HG03521 (cell line): ENCODE measurements around the gene FHIT.
"Not testable (repeated sequence)": the region's sequence is repeated elsewhere in the genome, so short reads cannot be mapped to it uniquely, and the experiment has no call there.

Source experiments
- ATAC-seq: cut with Tn5 transposase; IDR thresholded peaks from one replicate; pipeline ENCODE4 v1.9.1; 2021; ENCODE audit warnings: mild to moderate bottlenecking, moderate library complexity; ENCODE audit not compliant: unreplicated experiment

The FHIT gene

DNA sequence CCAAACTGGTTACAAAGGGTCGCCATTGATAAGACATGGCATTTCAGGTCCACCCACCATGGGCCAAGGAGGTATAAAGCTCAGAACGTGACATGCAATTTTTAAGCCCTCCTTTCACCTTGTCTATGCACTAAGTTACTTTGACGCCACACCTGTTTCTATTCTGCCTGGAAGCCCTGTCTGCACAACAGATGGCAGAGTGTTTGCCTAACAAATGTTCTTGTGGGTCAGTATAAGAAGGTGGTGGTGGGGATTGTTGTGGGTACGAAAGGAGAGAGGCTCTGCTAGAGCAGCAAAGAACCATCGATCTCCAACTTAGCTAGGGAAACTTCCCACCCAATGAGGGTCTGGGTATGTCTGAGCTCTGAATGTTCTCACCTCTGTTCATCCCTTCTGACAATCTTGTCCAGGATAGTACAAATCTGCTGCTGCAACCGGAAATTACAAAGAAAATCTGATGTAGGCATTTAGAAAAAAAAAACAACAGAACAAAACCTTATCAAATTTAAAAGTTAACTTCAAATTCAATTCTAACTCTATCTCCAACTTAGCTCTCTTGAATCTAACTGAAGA, 1256.4 kb downstream of the FHIT start:
- ATAC-seq: no peak

DNA sequence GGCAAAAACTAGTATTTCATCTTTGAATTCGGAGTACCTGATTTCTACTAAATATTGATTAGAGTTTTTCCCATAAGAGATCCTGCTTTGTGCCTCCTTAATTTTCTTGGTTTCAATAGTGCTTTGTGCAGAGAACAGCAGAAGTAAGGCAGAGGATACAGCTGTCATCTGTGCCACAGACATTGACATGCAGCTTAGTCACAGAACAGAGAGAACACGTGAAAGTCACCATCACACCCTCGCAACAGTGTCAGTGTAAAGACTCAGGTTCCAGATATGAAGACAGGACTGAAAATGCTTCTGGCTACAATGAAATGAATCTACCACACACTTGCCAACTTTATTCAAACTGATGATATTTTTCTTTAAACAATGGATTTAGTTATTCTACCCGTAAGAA, 1258.7 kb downstream of the FHIT start:
- no peak for ATAC-seq

DNA sequence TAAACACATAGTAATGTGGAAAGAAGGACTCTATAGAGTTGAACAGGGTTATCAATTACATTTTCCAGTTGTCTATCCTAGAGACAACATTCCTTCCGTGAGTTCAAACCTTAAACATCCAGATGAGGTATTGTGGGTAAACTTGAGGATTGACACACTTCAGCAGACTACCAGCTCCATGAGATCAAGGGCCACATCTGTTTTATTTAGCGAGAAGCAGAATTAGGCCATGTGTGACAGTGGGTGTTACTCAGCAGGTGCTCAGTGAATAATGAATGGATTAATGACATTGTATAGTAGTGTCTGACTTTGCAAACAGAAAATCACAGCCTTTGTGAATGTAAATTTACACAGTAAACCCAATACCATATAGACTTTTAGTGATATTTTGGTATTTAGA, 1260.3 kb downstream of the FHIT start:
- ATAC-seq: no peak

DNA sequence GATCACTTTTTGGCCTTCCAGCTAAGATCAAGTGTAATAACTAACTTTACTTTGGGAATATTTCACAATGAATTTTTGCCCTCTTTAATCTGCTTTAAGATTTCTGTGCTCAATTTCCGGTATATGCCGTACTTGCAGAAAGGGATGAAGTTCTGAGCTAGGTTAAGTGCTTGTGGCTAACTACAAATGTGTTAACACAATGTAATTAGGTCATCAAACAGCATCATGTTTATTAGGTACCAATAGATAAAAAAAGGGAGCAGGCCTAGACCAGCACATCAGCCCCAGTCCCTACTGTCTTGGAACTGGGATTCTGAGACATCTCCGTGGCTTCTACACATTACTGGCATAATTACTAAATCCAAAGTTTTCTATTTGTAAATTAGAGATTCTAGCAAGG, 1268.7 kb downstream of the FHIT start:
- no peak for ATAC-seq

DNA sequence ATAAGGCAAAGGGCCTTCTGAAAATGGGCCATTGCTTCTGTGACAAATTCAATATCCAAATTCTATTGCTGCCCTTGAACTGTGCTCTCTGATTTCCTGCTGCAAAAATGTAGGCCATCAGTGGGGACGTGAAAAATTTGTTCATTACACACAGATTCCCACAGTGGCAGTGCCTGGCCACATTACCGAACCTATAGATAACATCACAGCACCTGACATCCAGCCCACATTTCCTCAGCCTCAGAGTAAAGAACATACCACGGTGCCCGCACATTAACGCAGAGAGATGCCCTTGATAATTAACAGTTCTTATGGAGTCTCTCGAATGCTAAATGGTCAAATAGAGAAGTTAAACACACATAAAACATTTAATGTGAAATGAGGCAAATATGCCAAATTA, 1269.9 kb downstream of the FHIT start:
- no peak for ATAC-seq

DNA sequence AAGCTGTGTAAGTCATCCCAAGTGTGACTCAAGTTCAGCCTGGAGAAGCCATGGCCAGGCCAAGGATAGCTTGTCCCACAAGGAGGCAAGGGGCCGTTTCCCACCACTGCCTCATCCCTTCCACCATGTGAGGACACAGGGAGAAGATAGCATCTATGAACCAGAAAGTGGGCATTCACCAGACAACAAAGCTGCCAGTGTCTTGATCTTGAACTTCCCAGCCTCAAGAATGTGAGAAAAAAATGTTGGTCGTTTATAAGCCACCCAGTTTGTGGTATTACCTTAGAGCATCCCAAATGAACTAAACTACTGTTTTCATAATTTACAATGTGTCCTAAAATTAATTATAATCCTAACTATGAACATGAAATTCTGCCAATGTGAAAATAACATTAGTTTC, 1270.7 kb downstream of the FHIT start:
- no peak for ATAC-seq

DNA sequence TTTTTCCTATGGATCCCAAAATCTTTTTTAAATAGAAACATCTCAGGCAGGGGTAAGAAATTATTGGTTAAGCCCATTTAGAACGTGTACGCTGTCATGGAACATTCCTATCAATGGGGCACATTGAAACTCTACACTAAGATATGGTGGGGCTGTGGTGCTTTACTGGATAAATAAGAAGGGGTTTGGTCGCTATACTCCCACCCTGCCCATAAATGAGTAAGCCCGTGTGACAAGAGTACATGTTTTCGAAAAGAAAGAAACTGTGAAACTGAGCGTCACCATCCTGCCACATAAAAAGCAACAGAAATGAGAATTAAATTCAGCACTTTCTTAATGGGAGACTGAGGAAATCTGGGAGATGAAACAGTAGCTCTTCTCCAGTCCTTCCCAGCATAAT, 1271.7 kb downstream of the FHIT start:
- ATAC-seq: no peak

DNA sequence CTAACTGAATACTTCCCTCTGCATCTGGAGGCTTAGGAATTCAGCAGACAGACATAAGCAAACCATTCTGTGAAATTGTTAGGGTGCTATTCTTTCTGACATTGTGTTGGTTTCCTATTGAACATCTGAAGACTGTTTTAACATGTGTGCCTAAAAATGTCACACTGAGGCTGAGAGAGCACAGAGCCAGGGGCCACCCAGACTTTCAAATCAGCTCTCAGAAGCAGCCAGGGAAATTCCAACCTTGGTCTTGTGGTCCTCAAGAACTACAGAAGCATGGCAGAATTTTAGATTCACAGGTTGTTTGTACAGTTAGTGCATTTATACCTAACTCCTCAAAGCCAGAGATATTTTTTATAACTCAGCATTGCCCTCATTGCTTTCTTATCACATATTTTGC, 1272.3 kb downstream of the FHIT start:
- peak; percentile 72 for ATAC-seq

DNA sequence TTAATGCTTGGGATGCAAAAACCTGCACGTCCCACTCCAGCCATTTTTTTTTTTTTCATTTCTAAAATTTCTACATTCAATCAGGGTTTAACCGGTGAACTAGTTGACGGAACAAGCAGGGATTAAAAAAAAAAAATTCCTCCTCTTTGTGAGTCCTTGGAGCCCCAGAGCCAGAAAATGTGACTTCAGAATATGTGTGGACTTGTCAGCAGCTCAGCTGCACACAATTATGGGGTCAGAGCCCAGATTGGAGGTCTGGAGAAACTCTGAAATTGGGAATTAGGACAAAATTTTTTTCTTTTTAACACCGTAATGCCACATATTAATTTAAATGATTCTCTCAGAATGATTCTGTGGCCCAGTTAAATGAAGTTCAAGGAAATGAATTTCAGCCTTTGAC, 1280.5 kb downstream of the FHIT start:
- no peak for ATAC-seq

DNA sequence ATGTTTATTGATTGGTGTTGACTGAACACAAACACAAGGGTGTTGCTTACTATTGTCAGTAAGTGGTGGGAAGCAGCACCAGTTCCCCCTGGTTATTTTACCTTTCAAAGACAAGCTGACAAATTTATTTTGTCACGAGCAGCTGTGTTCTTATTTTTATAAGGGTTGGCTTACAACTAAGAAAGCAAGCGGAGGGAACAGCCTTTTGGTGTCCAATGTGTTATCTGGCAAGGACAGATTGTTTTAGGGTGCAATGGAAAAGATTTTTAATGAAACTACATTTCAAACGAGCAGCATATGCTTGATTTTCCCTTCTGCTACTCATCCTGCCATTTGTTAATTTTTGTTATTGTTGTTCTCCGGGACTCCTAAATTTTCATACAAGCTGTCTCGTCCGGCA, 1280.9 kb downstream of the FHIT start:
- no peak for ATAC-seq

DNA sequence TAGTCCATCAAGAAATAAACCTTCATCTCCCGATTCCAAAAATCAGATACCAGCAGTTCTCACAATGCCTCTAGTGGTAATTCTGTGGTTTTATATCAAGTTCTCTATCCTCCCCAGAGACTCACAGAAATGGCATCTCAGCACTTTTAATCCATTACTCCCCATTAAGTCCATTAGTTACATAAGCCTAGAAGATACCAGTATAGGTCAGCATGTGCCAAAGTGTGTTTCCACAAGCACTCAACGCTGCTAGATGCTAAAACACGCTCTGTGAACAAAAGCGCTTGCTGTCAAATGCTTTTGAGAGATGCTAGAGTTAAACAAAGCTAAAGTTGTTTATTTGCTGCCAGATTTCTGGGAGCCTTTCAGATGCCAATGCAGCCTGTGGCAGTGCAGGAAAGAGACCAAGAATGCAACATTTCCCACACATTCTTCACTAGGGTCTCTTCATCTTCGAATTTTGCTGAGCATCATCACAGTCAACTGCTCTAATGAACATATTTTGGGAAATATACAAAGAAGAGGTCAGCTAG, 1282.7 kb downstream of the FHIT start:
- ATAC-seq: no peak

DNA sequence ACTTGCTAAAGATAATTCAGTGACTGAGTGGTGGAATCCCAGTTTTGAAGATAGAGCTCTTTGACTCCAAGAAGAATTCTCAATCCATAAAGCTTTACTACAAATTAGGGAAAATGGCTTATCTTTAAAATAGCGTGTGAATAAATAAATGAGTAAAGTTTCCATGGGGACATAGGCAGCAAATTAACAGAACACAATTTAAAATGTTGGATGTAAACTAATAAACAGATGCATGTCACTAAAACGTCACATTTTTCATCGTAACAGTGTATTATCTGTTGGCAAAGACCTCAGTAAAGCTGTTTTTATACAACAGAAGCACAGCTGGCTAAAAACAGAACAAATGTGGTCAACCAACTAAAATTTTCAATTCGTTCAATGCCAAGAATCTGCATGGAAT, 1287.6 kb downstream of the FHIT start:
- no peak for ATAC-seq

DNA sequence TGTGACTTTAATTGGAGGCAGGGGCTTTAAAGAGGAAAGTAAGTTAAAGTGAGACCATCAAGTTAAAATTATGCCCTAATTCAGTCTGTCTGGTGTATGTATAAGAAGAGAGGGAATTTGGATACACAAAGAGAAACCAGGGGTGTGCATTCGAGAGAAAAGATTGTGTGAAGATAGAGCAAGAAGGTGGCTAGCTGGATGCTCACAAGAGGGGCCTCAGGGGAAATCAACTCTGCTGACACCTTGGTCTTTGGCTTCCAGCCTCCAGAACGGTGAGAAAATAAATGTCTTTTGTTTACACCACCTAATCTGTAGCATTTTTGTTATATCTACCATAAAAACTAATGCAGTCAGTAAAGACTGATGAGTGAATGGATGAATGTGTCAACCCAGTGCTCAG, 1294.1 kb downstream of the FHIT start:
- ATAC-seq: no peak

DNA sequence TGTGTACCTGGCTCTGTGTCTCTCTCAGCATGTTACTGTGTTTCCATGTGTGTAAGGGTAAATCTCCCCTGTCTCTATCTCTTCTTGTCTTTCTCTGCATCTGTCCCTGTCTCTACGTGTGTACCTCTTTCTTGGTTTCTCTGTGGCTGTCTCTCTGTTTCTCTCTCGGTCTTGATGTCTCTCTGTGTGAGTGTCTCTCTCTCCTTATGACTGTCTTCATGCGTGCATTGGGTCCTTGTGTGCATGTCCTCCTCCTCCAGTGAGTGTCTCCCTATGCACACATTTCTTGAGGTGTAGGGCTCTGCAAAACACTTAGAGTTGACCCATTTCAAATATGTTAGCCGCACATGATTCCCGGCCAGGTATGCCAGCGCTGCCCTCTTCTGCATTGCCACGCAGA, 1298.1 kb downstream of the FHIT start:
- ATAC-seq: no peak

DNA sequence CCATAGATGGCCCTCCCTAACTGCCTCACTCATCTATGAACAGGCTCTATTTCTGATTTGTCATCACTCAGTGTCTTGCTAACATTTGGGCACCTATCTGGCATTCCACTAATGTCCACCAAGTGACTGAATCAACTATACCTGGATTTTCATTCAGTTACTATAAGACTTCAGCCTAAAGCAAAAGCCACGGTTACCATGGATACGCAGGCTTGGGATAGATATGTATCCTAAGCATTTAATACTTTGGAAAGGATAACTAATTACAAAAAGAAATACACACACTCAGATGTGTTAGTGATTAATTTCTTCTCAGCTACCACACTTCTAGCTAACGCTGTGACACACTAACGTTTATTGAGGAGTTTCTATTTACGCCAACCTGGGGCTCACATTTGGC, 1301.9 kb downstream of the FHIT start:
- ATAC-seq: no peak

DNA sequence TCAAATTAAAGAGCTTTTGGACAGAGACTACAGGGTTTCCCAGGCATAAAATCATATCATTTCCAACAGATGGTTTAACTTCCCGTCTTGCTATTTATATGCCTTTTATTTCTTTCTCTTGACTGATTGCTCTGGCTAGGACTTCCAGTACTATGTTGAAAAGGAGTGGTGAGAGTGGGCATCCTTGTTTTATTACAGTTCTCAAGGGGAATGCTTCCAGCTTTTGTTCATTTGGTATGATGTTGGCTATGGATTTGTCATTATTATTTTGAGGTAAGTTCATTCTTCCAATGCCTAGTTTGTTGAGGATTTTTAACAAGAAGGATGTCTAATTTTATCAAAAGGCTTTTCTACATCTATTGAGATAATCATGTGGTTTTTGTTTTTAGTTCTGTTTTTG, 1304.9 kb downstream of the FHIT start:
- no peak for ATAC-seq

DNA sequence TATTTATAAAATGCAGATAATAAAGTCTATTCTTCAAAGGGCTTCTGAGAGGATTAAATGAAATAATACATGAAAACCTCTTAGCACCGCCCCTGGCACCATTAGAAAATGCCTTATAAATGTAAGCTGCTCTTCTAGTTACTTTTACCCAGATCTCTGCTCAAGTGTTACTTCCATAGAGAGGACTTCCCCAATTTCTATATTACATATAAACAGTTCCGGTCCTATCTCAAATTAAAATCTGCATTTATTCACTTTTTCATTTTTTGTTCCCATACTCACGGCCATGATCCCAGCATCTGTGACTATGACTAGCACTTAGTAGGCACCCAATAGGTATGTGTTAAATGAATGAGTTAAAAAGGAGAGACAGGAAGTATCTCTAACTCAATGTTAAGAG, 1310.5 kb downstream of the FHIT start:
- no peak for ATAC-seq

DNA sequence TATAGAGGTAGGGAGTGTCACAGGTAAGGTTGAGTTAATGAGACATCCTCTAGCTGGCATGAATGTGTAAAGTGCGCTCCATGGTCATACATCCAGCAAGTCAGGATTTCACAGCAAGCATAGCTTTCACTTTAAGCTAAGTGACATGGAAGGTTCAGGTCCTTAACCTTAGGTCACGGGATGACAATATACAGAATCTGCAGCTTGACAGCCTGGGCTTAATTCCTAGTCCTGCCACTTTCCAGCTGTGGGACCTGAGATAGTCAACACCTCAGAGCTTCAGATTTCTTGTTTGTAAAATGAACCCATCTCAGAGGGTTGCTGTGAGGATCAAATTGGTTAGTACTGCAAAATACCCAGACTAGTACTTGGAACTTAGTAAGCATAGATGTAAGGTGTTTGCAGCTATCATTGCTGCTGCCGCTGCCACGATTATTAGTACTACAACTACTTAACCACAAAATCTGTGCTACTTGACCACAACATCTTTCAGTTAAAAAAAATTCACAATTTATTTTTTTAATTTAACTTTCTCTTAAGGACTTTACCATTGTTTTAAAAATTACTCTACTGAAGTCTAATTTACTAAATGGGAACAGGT, 1311.3 kb downstream of the FHIT start:
- ATAC-seq: no peak

DNA sequence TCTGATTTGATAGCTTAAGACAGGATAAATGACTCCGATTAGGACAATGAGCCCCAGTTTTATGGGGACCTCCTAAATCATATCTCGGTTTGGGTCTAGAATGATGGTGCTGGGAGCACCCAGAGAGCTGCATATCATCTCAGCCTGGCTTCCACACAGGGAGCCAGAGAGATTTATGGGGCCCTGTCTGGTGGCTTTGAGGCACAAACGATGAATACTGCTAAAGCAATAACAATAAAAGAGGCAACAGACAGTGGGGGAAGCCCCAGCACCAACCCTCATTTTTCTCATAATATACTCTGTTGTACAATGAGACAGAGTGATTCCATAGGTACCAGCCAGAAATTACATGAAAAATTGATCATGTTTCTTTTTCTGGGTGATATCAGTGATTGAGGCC, 1312.4 kb downstream of the FHIT start:
- ATAC-seq: no peak

DNA sequence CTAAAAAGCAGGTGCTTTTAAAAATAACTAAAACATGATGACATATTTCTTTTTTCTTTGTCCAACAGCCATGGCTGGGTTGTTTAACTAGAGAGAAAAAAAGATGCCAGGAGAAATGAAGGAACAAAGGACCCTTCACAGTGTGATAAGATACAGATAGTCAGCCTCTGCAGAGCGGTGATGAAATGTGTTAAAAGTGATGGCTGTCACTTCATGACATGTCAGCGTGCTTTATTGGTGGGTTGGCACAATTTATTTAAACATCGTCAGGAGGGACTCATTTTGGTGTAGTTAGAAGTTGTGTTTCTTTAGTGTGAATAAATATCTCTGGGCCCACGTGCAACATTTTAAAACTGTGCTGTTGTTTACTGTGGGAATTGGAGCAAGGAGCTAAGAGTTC, 1314.1 kb downstream of the FHIT start:
- ATAC-seq: no peak

DNA sequence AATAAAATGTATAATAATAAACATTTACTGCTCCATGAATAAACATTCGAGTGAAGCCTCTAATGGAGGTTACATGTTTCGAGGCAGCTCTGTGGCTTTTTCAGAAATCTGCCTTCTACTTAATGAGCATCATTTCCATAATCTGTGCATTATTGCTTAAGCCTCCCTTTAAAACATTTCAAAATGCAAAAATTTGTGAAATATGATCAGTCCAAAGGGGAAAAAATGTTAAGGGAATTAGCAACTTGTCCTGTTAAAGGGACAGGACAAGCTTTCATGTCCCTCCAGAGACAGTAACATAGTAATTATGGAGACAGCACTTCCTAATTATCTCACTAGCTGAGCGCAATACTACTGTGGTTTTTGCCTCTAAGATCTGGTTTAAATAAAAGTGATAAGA, 1314.8 kb downstream of the FHIT start:
- ATAC-seq: no peak

DNA sequence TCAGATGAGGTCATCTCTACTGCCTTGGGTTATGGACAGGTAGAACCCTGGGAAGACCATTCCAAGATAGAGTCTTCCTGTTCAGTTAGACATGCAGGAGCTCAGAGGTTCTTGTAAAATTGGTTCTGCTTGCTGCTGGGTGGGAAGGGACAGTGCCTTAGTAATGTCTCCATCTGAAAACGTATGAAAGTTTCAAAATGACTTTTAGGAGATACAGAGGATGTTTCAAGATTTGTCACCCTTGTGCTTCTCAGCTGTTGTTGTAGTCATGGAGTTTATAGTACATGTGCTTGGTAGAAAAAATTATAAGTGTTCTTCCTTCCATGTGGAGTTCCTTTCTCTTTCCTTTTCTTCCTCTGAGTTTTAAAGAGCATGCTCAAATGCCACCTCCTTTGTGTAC, 1316.2 kb downstream of the FHIT start:
- peak; percentile 93 for ATAC-seq

DNA sequence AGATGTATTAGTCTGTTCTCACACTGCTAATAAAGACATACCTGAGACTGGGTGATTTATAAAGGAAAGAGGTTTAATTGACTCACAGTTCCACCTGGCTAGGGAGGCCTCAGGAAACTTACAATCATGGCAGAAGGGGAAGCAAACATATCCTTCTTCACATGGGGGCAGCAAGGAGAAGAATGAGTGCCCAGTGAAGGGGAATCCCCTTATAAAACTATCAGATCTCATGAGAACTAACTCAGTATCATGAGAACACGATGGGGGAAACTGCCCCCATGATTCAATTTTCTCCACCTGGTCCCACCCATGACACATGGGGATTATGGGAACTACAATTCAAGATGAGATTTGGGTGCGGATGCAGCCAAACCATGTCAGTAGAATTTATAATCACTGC, 1316.7 kb downstream of the FHIT start:
- not testable (repeated sequence) for ATAC-seq
